Activated CD4-positive, CD25-positive, alpha-beta regulatory T cell treated with anti-CD3 and anti-CD28 coated beads, Interleukin-2, amount 50 U/mL, for 72 hours (primary cell): ENCODE measurements around the gene SLC16A10.

Experiments used
- DNase-seq: peaks from one replicate; pipeline ENCODE4 v3.0.0; 2021

The SLC16A10 gene

GRCh38 chr6:111265842-111266241 lies 178.5 kb downstream of the SLC16A10 start:
- DNase-seq: no peak

GRCh38 chr6:111266276-111266675 lies 179.0 kb downstream of the SLC16A10 start:
- DNase-seq: no peak

- no peak for DNase-seq
These were observed 180.5 kb downstream of the SLC16A10 start for GRCh38 chr6:111267764-111268333.

GRCh38 chr6:111269401-111269970 lies 182.2 kb downstream of the SLC16A10 start:
- DNase-seq: no peak

- no peak for DNase-seq
These were observed 182.8 kb downstream of the SLC16A10 start for GRCh38 chr6:111270121-111270520.

GRCh38 chr6:111274593-111275217 lies 187.4 kb downstream of the SLC16A10 start:
- no peak for DNase-seq

- DNase-seq: no peak
These were observed 189.0 kb downstream of the SLC16A10 start for GRCh38 chr6:111276335-111276734.

GRCh38 chr6:111276736-111277135 lies 189.4 kb downstream of the SLC16A10 start:
- no peak for DNase-seq

- DNase-seq: no peak
These were observed 190.5 kb downstream of the SLC16A10 start for GRCh38 chr6:111277819-111278218.

- DNase-seq: no peak
These were observed 191.4 kb downstream of the SLC16A10 start for GRCh38 chr6:111278731-111279130.

- DNase-seq: no peak
These were observed 193.2 kb downstream of the SLC16A10 start for GRCh38 chr6:111280445-111280955.
